ENCODE results near the gene STIMATE.

GRCh38 chr3:52893723-52894122 lies 3.6 kb downstream of the STIMATE start:
- TF ChIP-seq REST (IDR thresholded peaks at IDR 0.05; ENCODE audit: insufficient read depth in 1 of 2, low read depth in 2 of 2, low read length in 2 of 2) (no peak), POLR2AphosphoS5 (IDR thresholded peaks at IDR 0.05; ENCODE audit: low read depth, low read length) (no peak), TAF1 (IDR thresholded peaks at IDR 0.05; ENCODE audit: borderline replicate concordance, insufficient read depth, low read length) (no peak), SIN3A (IDR thresholded peaks at IDR 0.05; ENCODE audit: borderline replicate concordance, insufficient read depth, low read length) (no peak)
